Measurements from ENCODE around the gene CRELD1. TPM values are rescaled to one million over a fixed set of nuclear protein-coding genes. Genes with fewer than 3 reads are reported as not detected.

CRELD1 gene, protein sequence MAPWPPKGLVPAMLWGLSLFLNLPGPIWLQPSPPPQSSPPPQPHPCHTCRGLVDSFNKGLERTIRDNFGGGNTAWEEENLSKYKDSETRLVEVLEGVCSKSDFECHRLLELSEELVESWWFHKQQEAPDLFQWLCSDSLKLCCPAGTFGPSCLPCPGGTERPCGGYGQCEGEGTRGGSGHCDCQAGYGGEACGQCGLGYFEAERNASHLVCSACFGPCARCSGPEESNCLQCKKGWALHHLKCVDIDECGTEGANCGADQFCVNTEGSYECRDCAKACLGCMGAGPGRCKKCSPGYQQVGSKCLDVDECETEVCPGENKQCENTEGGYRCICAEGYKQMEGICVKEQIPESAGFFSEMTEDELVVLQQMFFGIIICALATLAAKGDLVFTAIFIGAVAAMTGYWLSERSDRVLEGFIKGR
- 51.0 TPM for total RNA-seq

DNA sequence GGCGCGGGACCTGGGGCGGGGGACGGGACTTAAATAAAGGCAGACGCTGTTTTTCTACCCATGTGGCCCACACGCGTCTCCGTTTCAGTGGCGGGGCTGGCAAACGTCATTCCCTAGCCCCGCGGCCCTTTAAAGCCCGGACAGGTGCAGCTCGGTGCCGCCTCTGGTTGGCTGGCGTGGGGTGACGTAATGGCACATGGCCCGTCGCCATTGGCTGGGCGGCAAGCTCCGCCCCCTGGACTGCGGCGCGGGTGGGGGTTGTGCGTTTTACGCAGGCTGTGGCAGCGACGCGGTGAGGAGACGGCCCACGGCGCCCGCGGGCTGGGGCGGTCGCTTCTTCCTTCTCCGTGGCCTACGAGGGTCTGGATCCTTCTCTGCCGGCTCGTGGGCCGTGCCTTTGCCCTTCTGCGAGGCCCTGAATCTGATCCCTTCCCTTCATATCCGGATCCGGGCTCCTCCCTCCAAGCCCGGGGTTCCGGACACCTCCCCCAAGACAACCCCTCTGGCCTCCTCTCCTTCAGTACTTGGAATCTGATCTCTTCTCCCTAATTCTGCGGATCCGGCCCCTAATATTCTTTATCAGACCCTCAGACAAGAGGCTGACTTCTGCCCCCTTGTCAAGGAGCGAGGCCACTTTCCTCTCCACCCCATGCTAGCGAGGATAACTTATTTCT, at the start of gene CRELD1:
TSS of gene CRELD1 (plus strand) at position 274 of the 674 bp plus-strand sequence. CDS start 605 bp downstream, outside the sequence.

DNA sequence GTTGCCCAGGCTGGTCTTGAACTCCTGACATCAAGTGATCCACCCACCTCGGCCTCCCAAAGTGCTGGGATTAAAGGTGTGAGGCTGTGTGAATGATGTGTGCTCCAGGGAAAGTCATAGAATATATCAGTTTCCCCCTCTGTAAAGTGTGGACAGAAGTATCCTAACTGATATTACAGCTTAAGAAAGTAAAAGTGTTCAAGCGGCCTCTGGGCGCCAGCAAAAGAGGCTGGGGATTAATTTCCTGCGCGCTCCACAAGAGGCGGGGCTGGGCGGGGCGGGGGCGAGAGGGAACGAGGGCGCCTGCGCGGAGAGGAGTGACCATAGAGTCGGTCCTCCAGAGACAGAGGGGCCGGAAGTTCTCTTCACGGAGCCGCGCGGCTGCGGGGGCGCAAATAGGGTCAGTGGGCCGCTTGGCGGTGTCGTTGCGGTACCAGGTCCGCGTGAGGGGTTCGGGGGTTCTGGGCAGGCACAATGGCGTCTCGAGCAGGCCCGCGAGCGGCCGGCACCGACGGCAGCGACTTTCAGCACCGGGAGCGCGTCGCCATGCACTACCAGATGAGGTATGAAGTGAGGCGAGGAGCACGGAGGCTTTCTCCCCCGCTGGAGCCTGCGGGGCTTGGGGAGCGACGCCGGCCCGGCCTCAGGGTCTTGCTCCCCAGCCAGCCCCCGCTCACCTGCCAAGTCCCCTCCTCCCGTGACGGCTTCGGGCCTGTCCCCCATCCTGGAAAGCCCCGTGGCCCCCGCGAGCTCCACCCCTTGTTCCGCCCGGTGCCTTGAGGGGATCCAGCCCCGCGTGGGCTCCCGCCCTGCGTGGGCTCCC, 43.2 kb upstream of the CRELD1 start, which contains the start of gene JAGN1:
TSS of gene JAGN1 (plus strand) at position 362 of the 823 bp plus-strand sequence. CDS start at position 475, 113 bp downstream.

DNA sequence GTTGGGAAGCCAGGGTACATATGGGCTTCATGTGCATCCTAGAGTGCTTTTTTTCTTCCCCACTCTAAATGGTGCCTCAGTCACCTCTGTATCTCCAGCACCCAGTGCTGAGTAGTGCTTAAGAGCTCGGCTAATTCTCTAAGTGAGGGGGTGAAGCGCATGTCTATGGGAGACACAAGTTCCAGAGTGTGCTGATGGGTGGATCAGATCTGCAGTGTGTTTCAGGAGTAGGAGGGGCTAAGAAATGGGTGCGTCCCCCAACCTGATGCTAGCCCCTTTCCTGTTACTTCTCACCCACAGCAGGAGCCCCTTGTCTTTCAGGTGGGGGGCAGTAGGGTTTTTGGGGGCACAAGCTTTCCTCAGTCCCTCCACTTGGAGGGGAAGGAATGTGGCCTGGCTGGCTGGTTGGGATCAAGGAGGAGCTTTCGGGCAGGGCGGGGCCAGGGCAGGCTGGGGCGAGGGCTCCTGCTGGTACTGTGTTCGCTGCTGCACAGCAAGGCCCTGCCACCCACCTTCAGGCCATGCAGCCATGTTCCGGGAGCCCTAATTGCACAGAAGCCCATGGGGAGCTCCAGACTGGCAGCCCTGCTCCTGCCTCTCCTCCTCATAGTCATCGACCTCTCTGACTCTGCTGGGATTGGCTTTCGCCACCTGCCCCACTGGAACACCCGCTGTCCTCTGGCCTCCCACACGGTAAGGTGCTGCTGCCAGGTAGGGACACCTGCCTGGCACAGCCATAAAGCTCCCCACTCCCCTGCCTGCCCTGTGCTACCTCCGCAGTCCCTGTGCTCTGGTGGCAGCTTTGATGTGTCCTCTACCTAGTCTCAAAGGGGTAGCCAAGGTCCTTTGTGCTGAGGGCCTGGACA, 31.0 kb upstream of the CRELD1 start, which contains the start of gene IL17RE:
TSS of gene IL17RE (plus strand) at position 477 of the 866 bp plus-strand sequence. CDS start at position 562, 85 bp downstream.

DNA sequence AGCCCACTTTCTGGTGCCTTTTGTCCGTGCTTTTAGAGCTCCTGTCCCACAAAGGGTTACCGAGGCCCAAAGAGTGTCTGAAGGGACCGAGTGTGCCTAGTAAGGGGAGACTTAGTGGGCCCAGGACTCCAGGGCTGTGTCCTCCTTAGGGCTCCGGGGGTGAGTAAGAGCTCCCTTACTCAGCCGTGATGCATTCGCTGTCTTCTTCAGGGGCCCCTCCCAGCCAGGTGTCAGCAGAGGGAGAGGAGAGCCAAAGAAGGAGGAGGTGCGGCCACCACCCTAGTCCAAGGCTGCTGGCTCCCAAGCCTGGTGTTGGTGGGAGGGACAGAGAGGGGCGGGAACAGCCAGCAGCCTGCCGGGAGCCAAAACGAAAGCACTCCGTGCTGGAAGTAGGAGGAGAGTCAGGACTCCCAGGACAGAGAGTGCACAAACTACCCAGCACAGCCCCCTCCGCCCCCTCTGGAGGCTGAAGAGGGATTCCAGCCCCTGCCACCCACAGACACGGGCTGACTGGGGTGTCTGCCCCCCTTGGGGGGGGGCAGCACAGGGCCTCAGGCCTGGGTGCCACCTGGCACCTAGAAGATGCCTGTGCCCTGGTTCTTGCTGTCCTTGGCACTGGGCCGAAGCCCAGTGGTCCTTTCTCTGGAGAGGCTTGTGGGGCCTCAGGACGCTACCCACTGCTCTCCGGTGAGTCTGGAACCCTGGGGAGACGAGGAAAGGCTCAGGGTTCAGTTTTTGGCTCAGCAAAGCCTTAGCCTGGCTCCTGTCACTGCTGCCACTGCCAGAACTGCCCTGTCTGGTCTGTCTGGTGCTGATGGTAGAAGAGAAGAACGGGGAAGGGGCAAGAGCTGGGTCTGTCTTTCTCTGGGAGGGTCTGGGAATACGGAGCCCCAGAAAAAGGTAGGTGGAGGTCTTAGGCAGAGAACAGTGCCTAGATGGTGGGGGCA, 16.6 kb upstream of the CRELD1 start, which contains the start of gene IL17RC:
TSS of gene IL17RC (plus strand) at position 365 of the 947 bp plus-strand sequence. CDS start at position 583, 218 bp downstream.

DNA sequence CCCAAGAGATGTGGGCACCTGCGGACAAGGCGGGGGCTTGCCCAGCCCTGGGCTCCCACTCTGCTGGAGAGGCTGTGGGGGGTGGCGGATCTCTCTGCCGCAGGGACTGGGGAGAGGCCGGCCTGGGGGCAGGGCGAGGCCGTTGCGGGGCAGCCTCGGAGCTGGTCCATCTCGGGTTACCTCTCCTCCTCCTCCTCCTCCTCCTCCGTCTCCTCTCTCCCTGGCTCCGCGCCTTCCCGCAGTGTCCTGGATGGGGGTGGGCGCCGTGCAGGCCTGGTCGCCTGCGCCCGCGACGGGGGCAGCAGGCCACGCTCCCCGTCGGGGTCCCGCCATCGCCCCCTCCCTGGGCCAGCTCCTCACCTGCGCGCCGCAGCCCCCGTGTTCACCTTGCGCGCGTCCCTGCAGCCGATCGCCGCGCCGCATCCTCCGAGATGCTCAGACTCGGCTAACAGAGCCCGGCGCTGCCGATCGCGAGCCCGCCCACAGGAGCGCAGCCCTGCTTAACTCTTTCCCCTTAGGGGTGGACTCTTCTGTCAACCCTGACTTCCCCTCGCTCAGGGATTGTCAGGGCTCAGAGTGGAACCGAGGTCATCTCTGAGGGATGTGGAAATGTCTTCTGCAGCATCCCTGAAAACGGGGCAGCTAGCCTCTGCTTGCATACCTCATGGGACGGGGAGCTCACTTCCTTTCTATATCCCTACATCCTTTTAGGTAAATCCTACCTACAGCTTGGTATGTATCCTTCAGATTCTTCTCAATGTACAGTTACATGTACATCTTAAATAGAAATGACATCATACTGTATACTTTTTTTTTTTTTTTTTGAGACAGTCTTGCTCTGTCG, 18.6 kb downstream of the CRELD1 start, which contains the start of gene PRRT3:
TSS of gene PRRT3 (minus strand) at position 447 of the 844 bp plus-strand sequence. CDS start 2,293 bp downstream, outside the sequence.

Other genes with a start within 250 kb of the CRELD1 start
- 3.8 TPM for gene CPNE9, start 230.0 kb upstream of the CRELD1 start, total RNA-seq
- 26.8 TPM for gene BRPF1, start 202.1 kb upstream of the CRELD1 start, total RNA-seq
- 35.8 TPM for gene OGG1, start 183.9 kb upstream of the CRELD1 start, total RNA-seq
- 20.4 TPM for gene CAMK1, start 163.9 kb upstream of the CRELD1 start, total RNA-seq
- gene TADA3, start 141.4 kb upstream of the CRELD1 start, total RNA-seq = 44.0 TPM
- gene ARPC4, start 140.8 kb upstream of the CRELD1 start, total RNA-seq = 72.3 TPM
- 115 TPM for gene TTLL3, start 123.6 kb upstream of the CRELD1 start, total RNA-seq
- 29.3 TPM for gene RPUSD3, start 89.8 kb upstream of the CRELD1 start, total RNA-seq
- gene CIDEC, start 53.6 kb upstream of the CRELD1 start, total RNA-seq = not detected
- 27.4 TPM for gene JAGN1, start 43.2 kb upstream of the CRELD1 start, total RNA-seq
- 0.71 TPM for gene IL17RE, start 31.0 kb upstream of the CRELD1 start, total RNA-seq
- gene IL17RC, start 16.7 kb upstream of the CRELD1 start, total RNA-seq = 28.1 TPM
- gene PRRT3, start 18.6 kb downstream of the CRELD1 start, total RNA-seq = 2.9 TPM
- gene EMC3, start 53.0 kb downstream of the CRELD1 start, total RNA-seq = 48.7 TPM
- gene FANCD2, start 92.6 kb downstream of the CRELD1 start, total RNA-seq = 11.7 TPM
- not detected for gene FANCD2OS, start 174.4 kb downstream of the CRELD1 start, total RNA-seq
- gene BRK1, start 181.8 kb downstream of the CRELD1 start, total RNA-seq = 92.9 TPM
- gene VHL, start 207.9 kb downstream of the CRELD1 start, total RNA-seq = 71.0 TPM
- 4.5 TPM for gene IRAK2, start 231.1 kb downstream of the CRELD1 start, total RNA-seq